NCI-H446 treated with DMSO at 0.1 percent for 48 hours (cell line): ENCODE data around the gene KCNIP3.
"Not testable (repeated sequence)": the region's sequence is repeated elsewhere in the genome, so short reads cannot be mapped to it uniquely, and the experiment has no call there.

ENCODE experiments used
- DNase-seq: peaks from one replicate; lab custom pipeline; 2025; lab: John Stamatoyannopoulos, UW

Gene KCNIP3

GRCh38 chr2:95347681-95348608, 50.8 kb downstream of the KCNIP3 start:
- DNase-seq: no peak

- no peak for DNase-seq
Observed at GRCh38 chr2:95348609-95349567, 51.7 kb downstream of the KCNIP3 start.

- DNase-seq: no peak
Observed at GRCh38 chr2:95349568-95350322, 52.6 kb downstream of the KCNIP3 start.

GRCh38 chr2:95350368-95350767, 53.2 kb downstream of the KCNIP3 start:
- no peak for DNase-seq

- DNase-seq: no peak
Observed at GRCh38 chr2:95350774-95351597, 53.8 kb downstream of the KCNIP3 start.

GRCh38 chr2:95351598-95351915, 54.4 kb downstream of the KCNIP3 start:
- no peak for DNase-seq

GRCh38 chr2:95352310-95353054, 55.3 kb downstream of the KCNIP3 start:
- no peak for DNase-seq

- no peak for DNase-seq
Observed at GRCh38 chr2:95353055-95353575, 56.0 kb downstream of the KCNIP3 start.

- DNase-seq: no peak
Observed at GRCh38 chr2:95353613-95354468, 56.7 kb downstream of the KCNIP3 start.

- DNase-seq: no peak
Observed at GRCh38 chr2:95354469-95354901, 57.3 kb downstream of the KCNIP3 start.

- DNase-seq: no peak
Observed at GRCh38 chr2:95354925-95355324, 57.8 kb downstream of the KCNIP3 start.

GRCh38 chr2:95355486-95355885, 58.3 kb downstream of the KCNIP3 start:
- DNase-seq: not testable (repeated sequence)

- no peak for DNase-seq
Observed at GRCh38 chr2:95356821-95357700, 59.9 kb downstream of the KCNIP3 start.

- no peak for DNase-seq
Observed at GRCh38 chr2:95357717-95358280, 60.7 kb downstream of the KCNIP3 start.

- no peak for DNase-seq
Observed at GRCh38 chr2:95359031-95359430, 61.9 kb downstream of the KCNIP3 start.

- no peak for DNase-seq
Observed at GRCh38 chr2:95359501-95359930, 62.4 kb downstream of the KCNIP3 start.

- DNase-seq: no peak
Observed at GRCh38 chr2:95361216-95361980, 64.3 kb downstream of the KCNIP3 start.
